ENCODE measurements around the gene ST7. TPM values are rescaled to one million over a fixed set of nuclear protein-coding genes. Genes with fewer than 3 reads are reported as not detected.
A peak's percentile ranks its signal among the peaks of the same experiment; 100 is the strongest.
"Not testable (repeated sequence)": the region's sequence is repeated elsewhere in the genome, so short reads cannot be mapped to it uniquely, and the experiment has no call there.

The ST7 gene
- total RNA-seq, 1 experiment from 2014 or later = 12.9 TPM

DNA sequence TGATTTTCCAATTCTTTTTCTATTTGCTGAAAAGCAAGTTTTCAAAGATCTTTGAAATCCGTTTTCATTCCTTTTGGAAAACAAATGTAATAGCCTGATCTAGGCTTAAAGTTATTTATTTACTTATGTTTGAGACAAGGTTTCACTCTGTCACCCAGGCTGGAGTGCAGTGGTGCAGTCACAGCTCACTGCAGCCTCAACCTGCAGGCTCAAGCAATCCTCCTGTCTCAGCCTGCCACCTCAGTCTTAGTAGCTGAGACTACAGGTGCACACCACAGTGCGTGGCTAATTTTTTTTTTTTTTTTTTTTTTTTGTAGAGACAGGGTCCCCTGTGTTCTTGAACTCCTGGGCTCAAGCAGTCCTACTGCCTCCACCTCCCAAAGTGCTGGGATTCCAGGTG lies 4.6 kb downstream of the ST7 start:
- H3K9me3 Mint-ChIP-seq = 0 out of 5 replicates have a peak, but pooled peaks cover 0 to 2% of the 10 kb centered on the region in 2 experiments
- DNase-seq = no peak
- no peak overlapping the region for H3K4ac ChIP-seq (ENCODE audit: low read depth, low read length)
- H3K9ac ChIP-seq (ENCODE audit: extremely low read depth, insufficient read length, low read length) = no peak overlapping the region
- H3K27ac Mint-ChIP-seq = no peak overlapping the region
- H4K5ac ChIP-seq (ENCODE audit: insufficient read length, low read depth, low read length) = no peak overlapping the region
- H2BK12ac ChIP-seq (ENCODE audit: insufficient read length, low read depth, low read length) = no peak overlapping the region
- H2BK15ac ChIP-seq (ENCODE audit: low read depth, low read length) = no peak overlapping the region
- no peaks in the 10 kb centered on the region; the same call in 1 of the 2 replicates for H3K4me1 ChIP-seq (ENCODE audit: insufficient read depth, low read length)
- no peak overlapping the region for H3K4me2 ChIP-seq (ENCODE audit: insufficient read depth, insufficient read length, low read length)
- no peak overlapping the region for H2BK120ac ChIP-seq (ENCODE audit: low read depth, low read length, poor library complexity, severe bottlenecking)
- no peaks in the 10 kb centered on the region for H3K27me3 ChIP-seq (ENCODE audit: insufficient read depth, low read length)
- H3K27me3 Mint-ChIP-seq (ENCODE audit: low read depth) = no peaks in the 10 kb centered on the region
- H4K91ac ChIP-seq (ENCODE audit: insufficient read length, low read depth, low read length) = no peak overlapping the region
- H3K27ac ChIP-seq (ENCODE audit: insufficient read length, low read depth, low read length) = no peak overlapping the region
- peaks cover 0 to 11% (median 7%) of the 10 kb centered on the region in 3 experiments; a peak in 6 of 7 replicates for H3K36me3 Mint-ChIP-seq (ENCODE audit: insufficient read depth in 1 of 3, low read depth in 3 of 3)
- H3K79me2 ChIP-seq (ENCODE audit: insufficient read depth, low read length) = no peaks in the 10 kb centered on the region; the same call in 1 of the 2 replicates
- H3K18ac ChIP-seq (ENCODE audit: insufficient read length, low read depth, low read length) = no peak overlapping the region
- no peak overlapping the region for H3K23ac ChIP-seq (ENCODE audit: insufficient read length, low read depth, low read length)
- peaks cover 24 to 28% of the 10 kb centered on the region in 2 experiments for H3K4me1 Mint-ChIP-seq
- H3K79me1 ChIP-seq (ENCODE audit: insufficient read depth, low read depth, low read length, poor library complexity, severe bottlenecking) = no peaks in the 10 kb centered on the region
- H2BK20ac ChIP-seq (ENCODE audit: low read depth, low read length, poor library complexity, severe bottlenecking) = no peak overlapping the region
- H3K9me3 ChIP-seq (ENCODE audit: control insufficient read depth, low read depth, low read length) = no peaks in the 10 kb centered on the region
- no peak overlapping the region for H2AFZ ChIP-seq (ENCODE audit: low read length)
- WGBS (ENCODE audit: extremely low coverage, insufficient read length, low lambda C conversion rate) = no CpG with 5 or more reads among the region's 2 CpGs
- H4K20me1 ChIP-seq (ENCODE audit: control insufficient read depth, insufficient read depth, insufficient read length) = no peaks in the 10 kb centered on the region
- no peak overlapping the region for H3K56ac ChIP-seq (ENCODE audit: insufficient read length, low read depth, low read length)
- no peak overlapping the region for H3K14ac ChIP-seq (ENCODE audit: insufficient read depth, low read length)
- no peak overlapping the region for H2AK5ac ChIP-seq (ENCODE audit: insufficient read length, low read length)
- no peak overlapping the region for H4K8ac ChIP-seq (replicated peaks; ENCODE audit: insufficient read length, low read depth, low read length)
- H2BK5ac ChIP-seq (ENCODE audit: insufficient read length, low read length) = no peak overlapping the region
- H3K4me3 Mint-ChIP-seq = no peak overlapping the region
- no peak overlapping the region for H3T11ph ChIP-seq (ENCODE audit: low read length)
- TF ChIP-seq, protein P1, sequence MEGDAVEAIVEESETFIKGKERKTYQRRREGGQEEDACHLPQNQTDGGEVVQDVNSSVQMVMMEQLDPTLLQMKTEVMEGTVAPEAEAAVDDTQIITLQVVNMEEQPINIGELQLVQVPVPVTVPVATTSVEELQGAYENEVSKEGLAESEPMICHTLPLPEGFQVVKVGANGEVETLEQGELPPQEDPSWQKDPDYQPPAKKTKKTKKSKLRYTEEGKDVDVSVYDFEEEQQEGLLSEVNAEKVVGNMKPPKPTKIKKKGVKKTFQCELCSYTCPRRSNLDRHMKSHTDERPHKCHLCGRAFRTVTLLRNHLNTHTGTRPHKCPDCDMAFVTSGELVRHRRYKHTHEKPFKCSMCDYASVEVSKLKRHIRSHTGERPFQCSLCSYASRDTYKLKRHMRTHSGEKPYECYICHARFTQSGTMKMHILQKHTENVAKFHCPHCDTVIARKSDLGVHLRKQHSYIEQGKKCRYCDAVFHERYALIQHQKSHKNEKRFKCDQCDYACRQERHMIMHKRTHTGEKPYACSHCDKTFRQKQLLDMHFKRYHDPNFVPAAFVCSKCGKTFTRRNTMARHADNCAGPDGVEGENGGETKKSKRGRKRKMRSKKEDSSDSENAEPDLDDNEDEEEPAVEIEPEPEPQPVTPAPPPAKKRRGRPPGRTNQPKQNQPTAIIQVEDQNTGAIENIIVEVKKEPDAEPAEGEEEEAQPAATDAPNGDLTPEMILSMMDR (conservative IDR thresholded peaks at IDR 0.05) = no peak
- peaks cover 2% of the 10 kb centered on the region for H3K23me2 ChIP-seq (ENCODE audit: insufficient read length, low read depth, low read length, poor library complexity, severe bottlenecking)

DNA sequence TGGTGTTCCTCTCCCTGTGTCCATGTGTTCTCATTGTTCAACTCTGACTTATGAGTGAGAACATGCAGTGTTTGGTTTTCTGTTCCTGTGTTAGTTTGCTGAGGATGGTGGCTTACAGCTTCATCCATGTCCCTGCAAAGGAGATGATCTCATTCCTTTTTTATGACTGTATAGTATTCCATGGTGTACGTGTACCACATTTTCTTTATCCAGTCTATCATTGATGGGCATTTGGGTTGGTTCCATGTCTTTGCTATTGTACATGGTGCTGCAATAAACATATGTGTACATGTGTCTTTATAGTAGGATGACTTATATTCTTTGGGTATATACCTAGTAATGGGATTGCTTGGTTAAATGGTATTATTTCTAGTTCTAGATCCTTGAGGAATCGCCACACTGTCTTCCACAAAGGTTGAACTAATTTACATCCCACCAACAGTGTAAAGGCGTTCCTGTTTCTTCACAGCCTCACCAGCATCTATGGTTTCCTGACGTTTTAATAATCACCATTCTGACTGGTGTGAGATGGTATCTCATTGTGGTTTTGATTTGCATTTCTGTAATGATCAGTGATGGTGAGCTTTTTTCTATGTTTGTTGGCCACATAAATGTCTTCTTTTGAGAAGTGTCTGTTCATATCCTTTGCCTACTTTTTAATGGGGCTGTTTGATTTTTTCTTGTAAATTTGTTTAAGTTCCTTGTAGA lies 8.8 kb downstream of the ST7 start:
- H4K91ac ChIP-seq (ENCODE audit: insufficient read length, low read depth, low read length); H3K18ac ChIP-seq (ENCODE audit: insufficient read length, low read depth, low read length); H3K27me3 ChIP-seq (ENCODE audit: insufficient read depth, low read length); H3K14ac ChIP-seq (ENCODE audit: insufficient read depth, low read length); H3K79me1 ChIP-seq (ENCODE audit: insufficient read depth, low read depth, low read length, poor library complexity, severe bottlenecking); H3K4me2 ChIP-seq (ENCODE audit: insufficient read depth, insufficient read length, low read length); H3T11ph ChIP-seq (ENCODE audit: low read length); H3K23me2 ChIP-seq (ENCODE audit: insufficient read length, low read depth, low read length, poor library complexity, severe bottlenecking); H3K27me3 Mint-ChIP-seq (ENCODE audit: low read depth); H3K36me3 Mint-ChIP-seq (ENCODE audit: insufficient read depth in 1 of 3, low read depth in 3 of 3); H2AFZ ChIP-seq (ENCODE audit: low read length); H2BK5ac ChIP-seq (ENCODE audit: insufficient read length, low read length); H3K23ac ChIP-seq (ENCODE audit: insufficient read length, low read depth, low read length); DNase-seq; H4K20me1 ChIP-seq (ENCODE audit: control insufficient read depth, insufficient read depth, insufficient read length); H2BK12ac ChIP-seq (ENCODE audit: insufficient read length, low read depth, low read length); H3K4ac ChIP-seq (ENCODE audit: low read depth, low read length); H3K4me3 Mint-ChIP-seq; H2BK20ac ChIP-seq (ENCODE audit: low read depth, low read length, poor library complexity, severe bottlenecking); H3K56ac ChIP-seq (ENCODE audit: insufficient read length, low read depth, low read length); H4K5ac ChIP-seq (ENCODE audit: insufficient read length, low read depth, low read length); H3K9me3 ChIP-seq (ENCODE audit: control insufficient read depth, low read depth, low read length); H2BK15ac ChIP-seq (ENCODE audit: low read depth, low read length); H3K9me3 Mint-ChIP-seq; H3K4me1 ChIP-seq (ENCODE audit: insufficient read depth, low read length); H2BK120ac ChIP-seq (ENCODE audit: low read depth, low read length, poor library complexity, severe bottlenecking); H4K8ac ChIP-seq (replicated peaks; ENCODE audit: insufficient read length, low read depth, low read length); H3K27ac ChIP-seq (ENCODE audit: insufficient read length, low read depth, low read length); H3K79me2 ChIP-seq (ENCODE audit: insufficient read depth, low read length); H3K9ac ChIP-seq (ENCODE audit: extremely low read depth, insufficient read length, low read length); H2AK5ac ChIP-seq (ENCODE audit: insufficient read length, low read length): not testable (repeated sequence)
- WGBS (ENCODE audit: extremely low coverage, insufficient read length, low lambda C conversion rate) = no CpG with 5 or more reads among the region's 4 CpGs
- H3K27ac Mint-ChIP-seq = peak overlapping the region in 1 of 3 experiments; percentile 62; a peak in 1 of 7 replicates
- H3K4me1 Mint-ChIP-seq = peaks cover 11 to 12% of the 10 kb centered on the region in 2 experiments
